OCI-LY3 (cell line): ENCODE measurements around the gene RUSF1.

Experiments used
- H2AFZ ChIP-seq: fragments of 200-600, 300-600 bp; shearing (Covaris generic); 2 replicates; pipeline ENCODE4 v1.6.0; 2014; ENCODE audit warnings: antibody characterized with exemption, low read depth, low read length
- H3K27ac ChIP-seq: fragments of 200-600, 300-600 bp; sonication (generic); 2 replicates; pipeline ENCODE4 v1.5.1; 2014; ENCODE audit warnings: mild to moderate bottlenecking, low read length, moderate library complexity, mixed read lengths
- H3K27me3 ChIP-seq: fragments of 200-600, 300-600 bp; sonication (generic); 2 replicates; pipeline ENCODE4 v1.6.1; 2014; ENCODE audit warnings: low read depth, low read length, mixed read lengths
- H3K36me3 ChIP-seq: fragments of 200-600, 300-600 bp; sonication (generic); replicated peaks from 2 replicates; pipeline ENCODE3; 2014; ENCODE audit warnings: low read depth, low read length, mixed read lengths
- H3K4me1 ChIP-seq: fragments of 300-600, 200-600 bp; sonication (generic); 2 replicates; pipeline ENCODE4 v1.6.1; 2014; ENCODE audit warnings: low read length, mixed read lengths
- H3K4me2 ChIP-seq: fragments of 200-600, 300-600 bp; sonication (generic); 2 replicates; pipeline ENCODE4 v1.6.1; 2014; ENCODE audit warnings: low read length, mixed read lengths
- H3K4me3 ChIP-seq: fragments of 300-600, 200-600 bp; sonication (generic); 2 replicates; pipeline ENCODE4 v1.5.1; 2014; ENCODE audit warnings: antibody characterized with exemption, mild to moderate bottlenecking, low read length, moderate library complexity
- H3K79me2 ChIP-seq: fragments of 300-600, 200-600 bp; shearing (Covaris generic); 2 replicates; pipeline ENCODE4 v1.6.1; 2014; ENCODE audit warnings: mild to moderate bottlenecking, low read length, mixed read lengths
- H3K9ac ChIP-seq: fragments of 300-600, 200-600 bp; shearing (Covaris generic); 2 replicates; pipeline ENCODE4 v1.6.0; 2014; ENCODE audit warnings: mild to moderate bottlenecking, low read length, moderate library complexity
- H3K9me3 ChIP-seq: fragments of 200-600, 300-600 bp; shearing (Covaris generic); 2 replicates; pipeline ENCODE4 v1.6.1; 2014; ENCODE audit warnings: low read length, mixed read lengths; ENCODE audit not compliant: insufficient read depth
- H4K20me1 ChIP-seq: fragments of 200-600, 300-600 bp; sonication (generic); 2 replicates; pipeline ENCODE4 v1.6.1; 2016; ENCODE audit warnings: low read length, mixed read lengths; ENCODE audit not compliant: insufficient read depth
- EZH2phosphoT487 ChIP-seq: fragments of 200-600 bp; shearing (Covaris generic); IDR thresholded peaks from 2 replicates; pipeline ENCODE4 v1.6.1; 2018; ENCODE audit warnings: antibody characterized with exemption, mixed run types, low read depth
- TF ChIP-seq, protein P1 (sequence below): fragments of 200-600, 300-600 bp; sonication (generic); IDR thresholded peaks from 2 replicates; pipeline ENCODE4 v1.5.1; 2014; ENCODE audit warnings: antibody characterized with exemption, low read length, low read depth

The RUSF1 gene

DNA sequence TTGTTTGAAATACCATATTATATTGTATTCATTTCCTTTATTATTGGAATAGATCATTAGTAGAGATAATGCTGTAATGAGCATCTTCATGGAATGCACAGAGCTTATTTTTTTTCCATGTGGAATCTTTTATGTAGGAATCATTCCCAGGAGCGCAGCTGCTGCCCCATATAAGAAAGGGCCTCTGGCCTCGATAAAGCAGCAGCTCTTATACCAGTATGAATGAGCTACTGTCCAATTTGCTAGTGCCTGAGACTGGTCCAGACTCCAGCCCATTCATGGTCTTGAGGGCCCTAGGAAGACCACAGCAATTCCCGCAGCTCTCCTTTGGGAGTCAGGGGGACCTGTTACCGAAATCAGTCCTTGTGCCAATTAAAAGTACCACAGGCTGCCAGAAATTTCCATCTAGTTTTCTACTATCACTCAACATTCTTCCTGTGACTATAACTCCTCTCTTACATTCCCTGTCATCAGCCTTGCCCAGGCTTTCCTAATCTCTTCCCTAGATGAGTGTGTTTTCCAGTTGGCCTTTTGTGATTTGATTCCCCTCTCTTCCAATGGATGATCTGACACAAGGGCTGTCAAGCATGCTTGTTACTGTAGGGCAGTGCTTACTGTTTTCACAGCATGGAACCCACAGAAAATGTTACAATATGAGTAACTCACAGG is 67.5 kb downstream of the RUSF1 start:
- Histone ChIP-seq H3K9ac (no peak overlapping the region), H3K9me3 (no peaks in the 10 kb centered on the region), H3K27me3 (no peaks in the 10 kb centered on the region), H3K4me1 (peaks cover 14% of the 10 kb centered on the region), H4K20me1 (no peaks in the 10 kb centered on the region), H3K27ac (no peak overlapping the region), H3K4me2 (no peak overlapping the region), H3K79me2 (no peaks in the 10 kb centered on the region), H2AFZ (no peak overlapping the region), H3K36me3 (no peaks in the 10 kb centered on the region), H3K4me3 (no peak overlapping the region)
- TF ChIP-seq EZH2phosphoT487, result no peak
- TF ChIP-seq, protein P1, sequence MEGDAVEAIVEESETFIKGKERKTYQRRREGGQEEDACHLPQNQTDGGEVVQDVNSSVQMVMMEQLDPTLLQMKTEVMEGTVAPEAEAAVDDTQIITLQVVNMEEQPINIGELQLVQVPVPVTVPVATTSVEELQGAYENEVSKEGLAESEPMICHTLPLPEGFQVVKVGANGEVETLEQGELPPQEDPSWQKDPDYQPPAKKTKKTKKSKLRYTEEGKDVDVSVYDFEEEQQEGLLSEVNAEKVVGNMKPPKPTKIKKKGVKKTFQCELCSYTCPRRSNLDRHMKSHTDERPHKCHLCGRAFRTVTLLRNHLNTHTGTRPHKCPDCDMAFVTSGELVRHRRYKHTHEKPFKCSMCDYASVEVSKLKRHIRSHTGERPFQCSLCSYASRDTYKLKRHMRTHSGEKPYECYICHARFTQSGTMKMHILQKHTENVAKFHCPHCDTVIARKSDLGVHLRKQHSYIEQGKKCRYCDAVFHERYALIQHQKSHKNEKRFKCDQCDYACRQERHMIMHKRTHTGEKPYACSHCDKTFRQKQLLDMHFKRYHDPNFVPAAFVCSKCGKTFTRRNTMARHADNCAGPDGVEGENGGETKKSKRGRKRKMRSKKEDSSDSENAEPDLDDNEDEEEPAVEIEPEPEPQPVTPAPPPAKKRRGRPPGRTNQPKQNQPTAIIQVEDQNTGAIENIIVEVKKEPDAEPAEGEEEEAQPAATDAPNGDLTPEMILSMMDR, result no peak

DNA sequence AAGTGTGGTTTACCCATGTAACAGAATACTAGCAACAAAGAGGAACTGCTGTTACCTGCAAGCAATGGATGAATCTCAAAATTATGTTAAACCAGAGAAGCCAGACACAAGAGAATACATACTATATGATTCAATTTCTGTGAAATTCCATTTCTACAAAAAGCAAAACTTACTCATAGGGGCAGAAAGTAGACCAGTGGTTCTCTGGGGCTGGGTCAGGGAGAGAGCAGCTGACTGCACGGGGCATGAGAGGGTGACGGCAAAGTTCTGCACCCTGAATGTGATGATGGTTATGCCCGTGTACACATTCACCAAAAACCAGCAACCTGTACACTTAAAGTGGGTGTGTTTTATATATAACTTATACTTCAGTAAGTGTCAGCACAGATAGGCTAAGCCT is 68.7 kb downstream of the RUSF1 start:
- Histone ChIP-seq H3K27me3 (no peaks in the 10 kb centered on the region), H3K4me2 (peak overlapping the region; percentile 41)

More for the DNA sequence above, 68.7 kb downstream of the RUSF1 start:
- peaks cover 14% of the 10 kb centered on the region for H3K4me1 ChIP-seq
- no peak overlapping the region for H3K27ac ChIP-seq
- H4K20me1 ChIP-seq, result no peaks in the 10 kb centered on the region
- H3K79me2 ChIP-seq, result no peaks in the 10 kb centered on the region
- no peaks in the 10 kb centered on the region for H3K9me3 ChIP-seq
- H3K36me3 ChIP-seq, result no peaks in the 10 kb centered on the region
- H3K4me3 ChIP-seq, result no peak overlapping the region
- no peak overlapping the region for H3K9ac ChIP-seq
- no peak for TF ChIP-seq EZH2phosphoT487
- TF ChIP-seq, protein P1, result no peak
- no peak overlapping the region for H2AFZ ChIP-seq
